VCaP (cell line): ENCODE data around the gene ADD1.

Source experiments
- H3K27ac ChIP-seq: fragments of 450-650 bp; 2 replicates; pipeline ENCODE4 v1.5.1; 2017
- TF ChIP-seq, protein P1 (sequence below): fragments of 450-650 bp; conservative IDR thresholded peaks from 2 replicates; pipeline ENCODE4 v1.5.1; 2017; ENCODE audit warnings: mild to moderate bottlenecking, moderate library complexity

ADD1 gene

DNA sequence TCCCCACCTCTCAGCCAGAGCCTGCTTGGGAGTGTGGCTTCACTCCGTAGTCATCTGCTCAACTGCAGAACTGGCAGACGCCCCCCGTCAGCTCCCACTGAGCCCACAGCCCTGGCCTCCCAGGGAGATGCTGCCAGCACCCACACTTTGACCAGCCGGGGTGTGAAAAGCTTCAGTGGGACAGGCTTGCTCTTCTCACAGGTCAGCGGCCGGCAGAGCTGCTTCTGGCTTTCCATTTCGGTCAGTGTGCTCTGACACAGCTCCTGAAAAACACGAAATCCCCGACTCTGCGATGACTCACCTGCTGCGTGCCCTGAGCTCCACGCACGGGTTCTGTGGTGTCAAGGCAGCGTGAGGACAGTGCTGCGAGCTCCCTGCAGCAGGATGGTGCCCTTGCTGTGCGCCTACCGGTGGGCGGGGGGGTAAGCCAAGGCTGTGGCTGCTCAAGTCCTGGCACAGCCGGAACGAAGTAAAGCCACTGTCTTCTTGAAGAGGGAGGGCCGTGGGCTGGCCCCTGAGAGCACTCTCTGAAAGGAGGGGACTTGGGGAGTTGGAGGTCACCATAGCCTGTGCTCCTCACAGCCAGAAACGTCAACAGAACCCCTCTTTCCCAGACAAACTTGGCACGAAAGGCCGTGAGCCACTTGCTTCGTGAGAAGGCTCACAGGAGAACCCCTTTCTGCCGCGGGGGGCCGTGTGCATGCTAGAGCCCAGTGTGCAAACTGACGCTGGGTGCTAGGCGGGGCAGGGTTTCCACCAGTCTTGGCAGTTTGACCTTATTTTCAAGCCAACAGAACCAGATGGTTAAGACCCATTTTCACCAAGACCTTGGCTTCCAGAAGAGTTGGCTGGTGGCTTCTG, 96.0 kb downstream of the ADD1 start:
- TF ChIP-seq, protein P1, sequence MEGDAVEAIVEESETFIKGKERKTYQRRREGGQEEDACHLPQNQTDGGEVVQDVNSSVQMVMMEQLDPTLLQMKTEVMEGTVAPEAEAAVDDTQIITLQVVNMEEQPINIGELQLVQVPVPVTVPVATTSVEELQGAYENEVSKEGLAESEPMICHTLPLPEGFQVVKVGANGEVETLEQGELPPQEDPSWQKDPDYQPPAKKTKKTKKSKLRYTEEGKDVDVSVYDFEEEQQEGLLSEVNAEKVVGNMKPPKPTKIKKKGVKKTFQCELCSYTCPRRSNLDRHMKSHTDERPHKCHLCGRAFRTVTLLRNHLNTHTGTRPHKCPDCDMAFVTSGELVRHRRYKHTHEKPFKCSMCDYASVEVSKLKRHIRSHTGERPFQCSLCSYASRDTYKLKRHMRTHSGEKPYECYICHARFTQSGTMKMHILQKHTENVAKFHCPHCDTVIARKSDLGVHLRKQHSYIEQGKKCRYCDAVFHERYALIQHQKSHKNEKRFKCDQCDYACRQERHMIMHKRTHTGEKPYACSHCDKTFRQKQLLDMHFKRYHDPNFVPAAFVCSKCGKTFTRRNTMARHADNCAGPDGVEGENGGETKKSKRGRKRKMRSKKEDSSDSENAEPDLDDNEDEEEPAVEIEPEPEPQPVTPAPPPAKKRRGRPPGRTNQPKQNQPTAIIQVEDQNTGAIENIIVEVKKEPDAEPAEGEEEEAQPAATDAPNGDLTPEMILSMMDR, result no peak
- no peak overlapping the region for H3K27ac ChIP-seq

DNA sequence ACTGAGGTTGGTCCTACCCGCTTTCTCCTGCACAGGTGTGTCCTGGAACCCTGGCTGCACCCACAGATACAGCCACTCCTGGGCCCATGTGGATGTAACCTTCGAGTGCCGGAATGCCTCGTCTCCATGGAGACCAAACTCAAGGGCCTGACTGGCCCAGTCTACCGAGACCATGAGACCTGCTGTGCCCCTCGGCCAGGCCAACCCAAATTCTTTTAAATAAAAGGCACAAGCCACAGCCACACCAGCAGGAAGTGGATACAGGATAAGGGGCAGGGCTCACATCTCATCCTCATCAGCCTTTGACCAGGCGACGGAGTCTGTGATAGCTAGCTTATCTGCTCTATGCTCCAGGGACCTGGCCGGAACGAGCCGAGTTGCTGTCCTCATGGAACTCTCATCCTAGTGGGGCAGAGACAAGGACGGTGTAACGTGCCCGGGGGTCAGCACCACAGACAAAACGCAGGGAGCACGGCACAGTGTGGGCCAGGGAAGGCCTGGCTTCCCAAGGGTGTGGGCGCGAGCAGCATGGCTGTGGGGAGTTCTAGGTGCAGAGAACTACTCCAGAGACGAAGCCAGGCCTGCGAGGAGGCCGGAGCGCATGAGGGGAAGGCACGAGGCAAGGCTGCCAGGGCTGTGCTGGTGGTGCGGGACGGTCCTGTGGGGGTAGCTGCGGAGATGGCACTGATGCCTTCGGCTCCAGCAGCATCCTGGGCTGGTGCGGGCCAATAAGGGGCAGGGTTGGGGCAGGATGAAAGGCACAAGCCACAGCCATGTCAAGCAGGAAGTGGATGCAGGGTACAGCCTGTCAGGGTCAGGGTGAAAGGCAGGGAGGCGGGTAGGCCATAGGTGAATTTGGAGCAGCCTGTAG, 96.9 kb downstream of the ADD1 start:
- TF ChIP-seq, protein P1, result no peak
- H3K27ac ChIP-seq, result no peak overlapping the region

DNA sequence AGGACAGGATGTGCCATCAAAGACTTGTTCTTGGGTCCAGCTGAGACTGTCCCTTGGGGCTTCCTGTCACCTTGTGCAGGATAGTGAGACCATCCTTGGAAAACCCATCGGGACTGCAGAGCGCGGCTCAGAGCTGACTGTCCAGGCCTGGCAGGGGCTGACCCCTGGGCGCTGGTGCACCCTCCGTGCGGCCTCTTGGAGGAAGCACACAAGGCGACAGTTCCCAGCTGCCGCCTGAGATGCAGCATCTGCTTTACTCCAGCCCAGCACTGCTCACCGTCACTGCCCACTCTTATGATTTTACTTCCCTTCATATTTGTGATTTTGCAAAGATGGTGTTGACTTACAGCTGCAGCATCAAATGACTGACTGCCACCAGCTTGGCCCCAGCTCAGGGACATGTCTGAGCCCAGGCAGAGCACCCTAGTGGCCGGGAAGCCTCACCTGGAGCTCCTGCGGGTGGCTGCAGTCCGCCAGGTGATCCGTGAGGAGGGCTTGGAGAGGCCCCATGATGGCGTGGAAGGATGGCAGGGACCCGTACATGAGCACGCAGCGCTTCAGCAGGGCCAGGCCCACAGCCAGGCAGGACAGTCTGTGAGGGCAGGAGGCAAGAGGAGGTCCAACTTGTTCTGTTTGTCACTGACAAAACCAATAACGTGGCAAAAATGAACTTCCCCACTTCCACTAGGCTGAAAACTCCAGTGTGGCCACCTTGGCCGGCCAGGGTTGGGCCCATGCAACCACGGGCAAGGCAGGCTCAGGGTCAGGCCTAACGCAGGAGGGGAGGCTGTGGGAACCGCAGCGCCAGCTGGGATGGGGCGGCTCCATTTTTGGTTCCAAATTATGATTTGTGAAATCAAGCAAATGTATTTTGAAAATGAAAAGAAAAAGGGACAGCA, 97.7 kb downstream of the ADD1 start:
- no peak overlapping the region for H3K27ac ChIP-seq
- TF ChIP-seq, protein P1, result no peak

DNA sequence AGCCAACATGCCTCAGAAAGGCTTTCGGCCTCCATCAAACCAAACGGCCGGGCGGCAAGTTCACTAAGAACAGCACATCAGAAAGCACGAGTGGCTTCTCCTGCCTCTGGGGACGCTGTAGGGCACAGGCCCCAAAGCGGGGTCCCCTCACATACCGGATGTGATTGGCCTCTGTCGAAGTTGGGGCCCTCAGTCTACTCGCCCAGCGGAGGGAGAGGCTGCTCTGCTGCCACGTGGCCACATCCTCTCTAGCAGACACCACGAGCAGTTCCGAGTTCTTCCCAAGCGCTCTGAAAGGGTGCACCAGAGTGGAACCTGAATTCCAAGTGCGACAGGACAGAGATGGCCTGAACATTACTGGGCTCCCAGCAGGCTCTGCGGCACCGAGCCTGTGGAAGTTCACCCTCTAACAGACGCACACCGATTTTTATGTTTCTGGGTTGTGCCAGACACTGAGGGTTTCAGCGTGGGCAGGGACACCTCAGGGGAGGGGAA, 98.4 kb downstream of the ADD1 start:
- TF ChIP-seq, protein P1, result no peak
- H3K27ac ChIP-seq, result no peak overlapping the region

DNA sequence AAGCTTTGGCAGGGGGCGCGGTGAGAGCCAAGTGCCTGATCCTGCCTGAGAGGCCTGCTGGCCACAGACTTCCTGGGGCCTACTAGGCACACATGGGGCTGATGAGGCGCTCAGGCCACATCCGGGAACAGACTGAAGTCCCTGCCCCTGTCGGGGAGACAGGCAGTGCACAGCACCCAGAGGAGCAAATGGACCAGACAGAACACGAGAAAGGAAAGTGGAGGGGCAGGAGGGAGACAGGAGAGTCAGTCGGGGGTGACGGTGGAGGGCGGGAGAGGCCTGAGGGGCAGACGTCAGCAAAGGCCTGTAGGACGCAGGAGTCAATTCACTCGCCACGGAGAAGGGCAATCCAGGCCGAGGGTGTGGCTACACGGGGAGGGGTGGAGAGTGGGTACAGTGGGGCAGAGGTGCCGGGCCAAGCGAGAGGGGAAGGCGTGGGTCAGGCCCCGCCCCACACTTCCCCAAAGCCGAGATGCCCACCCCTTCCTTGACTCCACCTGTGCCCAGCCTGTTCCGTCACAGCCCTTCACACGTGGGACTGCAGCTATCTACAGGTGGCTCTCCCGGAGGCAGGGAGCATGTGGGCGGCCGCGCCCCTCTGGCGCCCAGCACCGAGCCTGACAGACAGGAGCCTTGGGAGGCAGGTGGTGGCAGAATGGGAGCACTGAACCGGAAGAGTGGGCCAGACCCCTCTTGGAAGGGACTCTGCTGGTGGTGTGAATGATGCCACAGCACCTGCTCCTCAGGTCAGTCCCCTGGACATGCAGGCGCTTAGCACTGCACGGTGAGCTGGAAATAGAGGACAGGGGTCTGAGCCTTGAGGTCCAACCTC, 99.1 kb downstream of the ADD1 start:
- no peak overlapping the region for H3K27ac ChIP-seq
- TF ChIP-seq, protein P1, result no peak

DNA sequence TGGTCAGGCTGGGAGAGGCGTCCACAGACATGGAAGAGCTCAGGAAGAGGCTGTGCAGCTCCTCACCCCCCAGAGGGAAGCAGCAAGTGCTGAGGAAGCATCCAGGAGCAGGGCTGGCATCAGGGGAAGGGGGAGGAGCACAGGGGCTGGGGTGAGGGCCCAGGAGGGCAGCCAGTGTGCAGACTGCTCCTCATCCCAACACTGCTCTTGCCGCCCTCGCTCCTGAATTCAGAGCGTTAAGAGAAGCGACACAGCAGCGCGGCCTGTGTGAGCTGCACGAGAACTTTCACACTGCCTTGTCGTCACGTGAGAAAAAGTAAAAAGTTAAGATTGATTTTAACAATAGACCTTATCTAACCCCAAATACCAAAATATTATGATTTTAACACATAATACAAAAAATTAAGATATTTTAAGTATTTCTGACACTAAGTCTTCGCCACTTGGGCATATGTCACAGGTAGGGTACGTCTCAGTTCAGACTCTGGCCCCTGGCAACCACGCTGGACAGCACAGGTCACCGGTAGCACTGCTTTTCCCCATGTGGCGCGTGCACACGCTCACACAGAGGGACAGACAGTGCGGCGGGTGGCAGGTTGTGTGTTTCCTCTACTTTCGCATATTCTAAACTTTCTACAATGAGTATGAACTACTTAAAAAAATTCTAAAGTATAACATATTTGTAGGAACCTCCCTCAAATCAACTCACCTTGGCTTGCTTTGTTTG, 99.9 kb downstream of the ADD1 start:
- no peak overlapping the region for H3K27ac ChIP-seq
- TF ChIP-seq, protein P1, result no peak
